ENCODE results near the gene PIK3AP1. TPM values are rescaled to one million over a fixed set of nuclear protein-coding genes. Genes with fewer than 3 reads are reported as not detected.
A peak's percentile ranks its signal among the peaks of the same experiment; 100 is the strongest.

PIK3AP1 gene
- total and polyA plus RNA-seq, 2 of the 4 experiments (the other 2 are of a cell fraction): under 0.01 to 0.14 TPM

DNA sequence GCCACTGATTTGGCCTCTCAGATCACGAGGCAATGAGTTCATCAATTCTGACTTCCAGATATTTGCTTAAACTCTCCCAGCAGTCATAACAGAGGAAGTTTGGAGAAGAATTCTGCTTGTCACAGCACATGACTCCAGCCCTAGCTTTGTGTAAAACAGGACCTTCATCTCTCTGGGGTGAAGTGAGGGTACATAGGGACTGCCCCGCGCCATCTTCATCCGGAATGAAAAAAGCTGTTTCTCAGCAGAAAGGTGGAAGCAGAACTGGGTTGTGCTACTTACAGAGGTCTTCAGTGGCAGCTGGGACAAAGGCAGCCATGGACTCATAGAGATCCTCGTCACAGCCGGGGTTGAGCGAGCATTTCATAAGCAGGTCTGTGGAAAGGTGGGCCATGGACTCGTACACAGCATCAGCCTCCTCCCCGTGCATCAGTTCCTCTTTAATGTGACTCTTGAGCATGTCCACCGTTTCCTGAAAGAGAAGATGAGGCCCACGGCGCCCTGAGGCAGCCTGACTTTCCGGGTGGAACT lies 75.1 kb downstream of the PIK3AP1 start:
- no peak overlapping the region for H2BK20ac ChIP-seq (ENCODE audit: low read depth, low read length)
- peaks cover 26% of the 10 kb centered on the region for H3K27me3 ChIP-seq (ENCODE audit: control insufficient read depth, insufficient read depth, low read length)
- H3K9me1 ChIP-seq (ENCODE audit: insufficient read depth, low read length): no peaks in the 10 kb centered on the region
- H4K91ac ChIP-seq (ENCODE audit: insufficient read depth, low read depth, low read length): no peak overlapping the region
- no peak overlapping the region for H2AFZ ChIP-seq (replicated peaks; ENCODE audit: low read length, poor library complexity)
- peak; percentile 64; the same call in 1 of the 2 replicates for ATAC-seq (ENCODE audit: low read depth)
- peak; percentile 15 for DNase-seq
- TF ChIP-seq, protein P1, sequence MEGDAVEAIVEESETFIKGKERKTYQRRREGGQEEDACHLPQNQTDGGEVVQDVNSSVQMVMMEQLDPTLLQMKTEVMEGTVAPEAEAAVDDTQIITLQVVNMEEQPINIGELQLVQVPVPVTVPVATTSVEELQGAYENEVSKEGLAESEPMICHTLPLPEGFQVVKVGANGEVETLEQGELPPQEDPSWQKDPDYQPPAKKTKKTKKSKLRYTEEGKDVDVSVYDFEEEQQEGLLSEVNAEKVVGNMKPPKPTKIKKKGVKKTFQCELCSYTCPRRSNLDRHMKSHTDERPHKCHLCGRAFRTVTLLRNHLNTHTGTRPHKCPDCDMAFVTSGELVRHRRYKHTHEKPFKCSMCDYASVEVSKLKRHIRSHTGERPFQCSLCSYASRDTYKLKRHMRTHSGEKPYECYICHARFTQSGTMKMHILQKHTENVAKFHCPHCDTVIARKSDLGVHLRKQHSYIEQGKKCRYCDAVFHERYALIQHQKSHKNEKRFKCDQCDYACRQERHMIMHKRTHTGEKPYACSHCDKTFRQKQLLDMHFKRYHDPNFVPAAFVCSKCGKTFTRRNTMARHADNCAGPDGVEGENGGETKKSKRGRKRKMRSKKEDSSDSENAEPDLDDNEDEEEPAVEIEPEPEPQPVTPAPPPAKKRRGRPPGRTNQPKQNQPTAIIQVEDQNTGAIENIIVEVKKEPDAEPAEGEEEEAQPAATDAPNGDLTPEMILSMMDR (conservative IDR thresholded peaks at IDR 0.05; ENCODE audit: low read depth, low read length): no peak
- TF ChIP-seq, protein P2, sequence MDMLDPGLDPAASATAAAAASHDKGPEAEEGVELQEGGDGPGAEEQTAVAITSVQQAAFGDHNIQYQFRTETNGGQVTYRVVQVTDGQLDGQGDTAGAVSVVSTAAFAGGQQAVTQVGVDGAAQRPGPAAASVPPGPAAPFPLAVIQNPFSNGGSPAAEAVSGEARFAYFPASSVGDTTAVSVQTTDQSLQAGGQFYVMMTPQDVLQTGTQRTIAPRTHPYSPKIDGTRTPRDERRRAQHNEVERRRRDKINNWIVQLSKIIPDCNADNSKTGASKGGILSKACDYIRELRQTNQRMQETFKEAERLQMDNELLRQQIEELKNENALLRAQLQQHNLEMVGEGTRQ (IDR thresholded peaks at IDR 0.05; ENCODE audit: low read depth, low read length): peak; percentile 3; the same call in 1 of the 2 replicates
- no peak overlapping the region for H4K5ac ChIP-seq (ENCODE audit: low read depth, low read length)
- no peak overlapping the region for H4K8ac ChIP-seq (ENCODE audit: low read depth in 2 of 2, low read length in 2 of 2)
- H3K79me1 ChIP-seq (ENCODE audit: low read depth in 1 of 2, low read length in 2 of 2): no peaks in the 10 kb centered on the region
- H2BK15ac ChIP-seq (ENCODE audit: low read depth, low read length): no peak overlapping the region
- H4K20me1 ChIP-seq (ENCODE audit: insufficient read depth, low read length): no peaks in the 10 kb centered on the region
- H3K36me3 ChIP-seq (ENCODE audit: control insufficient read depth, insufficient read depth, low read length): no peaks in the 10 kb centered on the region
- 85% methylated on average over 5 of the region's 13 CpGs; no CpG with 5 or more reads in 1 of the 2 experiments for WGBS, 2 experiments (ENCODE audit: extremely low coverage in 2 of 2, insufficient read length in 1 of 2)
- intact Hi-C loops (cut with micrococcal nuclease) (loop anchor here (10.0 kb wide), 1 partner anchor 390 kb away; no protein-coding TSS in a partner anchor), in situ Hi-C loops (cut with MboI; ENCODE audit: low sequenced_read_pairs) (no loop called here), dilution Hi-C loops (cut with HindIII; ENCODE audit: low sequenced_read_pairs, unreplicated experiment) (no loop called here)
- no peak overlapping the region for H3K27ac ChIP-seq (ENCODE audit: insufficient read depth, low read length)
- H3K4ac ChIP-seq (ENCODE audit: low read depth, low read length): 0 out of 2 replicates have a peak overlapping the region, but pooled peaks have one; percentile 11
- no TSS peak for BruUV-seq (replicated peaks)
- ChIA-PET POLR2A (ENCODE audit: unreplicated experiment) (no interaction called here), CTCF (interaction anchor here (1.0 kb wide), 1 partner anchor 99 kb away, joined by 3 read pairs; no protein-coding TSS in a partner anchor)
- H2BK120ac ChIP-seq (ENCODE audit: low read depth, low read length): peak overlapping the region; percentile 46
- no peak overlapping the region for H3K4me3 ChIP-seq (ENCODE audit: insufficient read depth, low read depth, low read length)
- no peak overlapping the region for H3K23ac ChIP-seq (ENCODE audit: low read depth, low read length)
- no peak overlapping the region for H2BK5ac ChIP-seq (ENCODE audit: low read depth, low read length, poor library complexity, severe bottlenecking)
- no peaks in the 10 kb centered on the region for H3K4me1 ChIP-seq (ENCODE audit: control insufficient read depth, insufficient read depth, low read length)
- H3K14ac ChIP-seq (replicated peaks; ENCODE audit: low read depth, low read length): 0 out of 2 replicates have a peak overlapping the region, but pooled peaks have one; percentile 28
- no peaks in the 10 kb centered on the region for H3K9me3 ChIP-seq (ENCODE audit: control insufficient read depth, insufficient read depth, low read length)
- H3K9ac ChIP-seq (ENCODE audit: low read depth, low read length): no peak overlapping the region
- 0 out of 2 replicates have a peak overlapping the region, but pooled peaks have one; percentile 13 for H2AK5ac ChIP-seq (ENCODE audit: low read depth, low read length)
- no peak overlapping the region for H2AK9ac ChIP-seq (replicated peaks; ENCODE audit: low read depth, low read length, poor library complexity)
- H3K18ac ChIP-seq (ENCODE audit: low read depth, low read length): no peak overlapping the region
- H3K56ac ChIP-seq (ENCODE audit: extremely low read depth, insufficient read depth, low read length): no peak overlapping the region
- H3K4me2 ChIP-seq (ENCODE audit: low read depth, low read length): no peak overlapping the region
